BE2C (cell line): ENCODE results near the gene PPP4R3B.

Source experiments
- DNase-seq: peaks from one replicate; pipeline ENCODE4 v3.0.0-alpha.2; 2020
- H3K27me3 ChIP-seq: fragments of 250-450 bp; sonication (Bioruptor Pico); 2 replicates; pipeline ENCODE4 v1.5.1; 2020; ENCODE audit warnings: mild to moderate bottlenecking
- H3K36me3 ChIP-seq: fragments of 250-450 bp; sonication (Bioruptor Pico); 2 replicates; pipeline ENCODE4 v1.5.1; 2020; ENCODE audit warnings: mild to moderate bottlenecking
- H3K4me1 ChIP-seq: fragments of 250-450 bp; sonication (Bioruptor Pico); 2 replicates; pipeline ENCODE4 v1.5.1; 2020
- H3K4me3 ChIP-seq: 2 replicates; pipeline ENCODE4 v1.5.1; 2011; ENCODE audit warnings: low read depth, low read length
- H3K9me3 ChIP-seq: fragments of 250-450 bp; sonication (Bioruptor Pico); 2 replicates; pipeline ENCODE4 v1.5.1; 2020
- CTCF ChIP-seq: IDR thresholded peaks from 2 replicates; pipeline ENCODE4 v1.5.1; 2012; ENCODE audit warnings: mild to moderate bottlenecking, low read depth, low read length

The PPP4R3B gene

GRCh38 chr2:55511508-55512124 is 105.8 kb downstream of the PPP4R3B start:
- H3K9me3 ChIP-seq = no peaks in the 10 kb centered on the region
- TF ChIP-seq CTCF = peak; percentile 60
- DNase-seq = peak; percentile 15

DNA sequence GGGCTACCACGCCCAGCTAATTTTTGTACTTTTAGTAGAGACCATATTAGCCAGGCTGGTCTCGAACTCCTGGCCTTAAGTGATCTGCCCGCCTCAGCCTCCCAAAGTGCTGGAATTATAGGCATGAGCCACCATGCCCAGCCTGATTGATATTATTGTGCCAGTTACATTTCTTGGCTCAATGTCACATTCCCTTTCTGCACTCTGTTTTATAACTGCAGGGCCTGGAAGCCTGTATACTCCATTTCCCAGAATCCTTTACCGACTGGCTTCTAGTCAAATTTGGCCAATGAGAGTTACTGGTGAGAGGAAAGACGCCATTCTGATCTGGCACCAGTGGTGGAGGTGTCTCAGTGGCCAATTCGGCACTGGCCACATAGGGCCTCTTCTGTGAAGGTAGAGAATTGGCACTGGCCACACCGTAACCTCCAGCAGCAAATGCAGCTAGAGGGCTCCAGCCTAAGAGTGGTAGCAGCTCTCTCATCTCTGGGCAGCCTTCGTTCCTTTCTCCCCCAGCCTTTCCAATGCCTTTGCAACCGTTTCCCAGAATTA is 114.8 kb downstream of the PPP4R3B start:
- no peak overlapping the region for H3K4me3 ChIP-seq
- no peaks in the 10 kb centered on the region for H3K4me1 ChIP-seq

More at GRCh38 chr2:55511508-55512124, 105.8 kb downstream of the PPP4R3B start:
- H3K27me3 ChIP-seq = no peaks in the 10 kb centered on the region
- no peaks in the 10 kb centered on the region for H3K36me3 ChIP-seq
- no peaks in the 10 kb centered on the region for H3K4me1 ChIP-seq
- no peak overlapping the region for H3K4me3 ChIP-seq

GRCh38 chr2:55500025-55500424 is 117.4 kb downstream of the PPP4R3B start:
- H3K4me3 ChIP-seq = no peak overlapping the region
- no peak for DNase-seq

More for the DNA sequence above, 114.8 kb downstream of the PPP4R3B start:
- Histone ChIP-seq H3K9me3 (no peaks in the 10 kb centered on the region), H3K27me3 (no peaks in the 10 kb centered on the region), H3K36me3 (no peaks in the 10 kb centered on the region)
- DNase-seq = no peak
- no peak for TF ChIP-seq CTCF

DNA sequence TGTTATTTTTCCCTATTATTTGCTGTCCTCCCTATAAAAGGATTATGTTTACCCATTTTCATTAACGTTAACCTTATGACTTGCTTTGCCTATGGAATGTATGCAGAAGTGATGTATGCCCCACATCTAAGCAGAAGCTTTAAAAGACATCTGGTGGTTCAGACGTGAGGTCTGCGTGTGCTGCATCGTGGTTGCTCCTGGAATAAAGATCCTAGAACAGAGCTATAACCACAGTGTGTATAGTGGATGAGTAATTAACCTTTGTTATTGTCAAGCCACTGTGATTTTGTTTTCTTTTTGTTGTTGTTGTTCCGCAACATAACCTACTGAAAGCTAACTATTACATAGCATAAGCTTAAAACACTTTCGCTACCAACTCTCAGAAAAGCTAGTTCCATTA is 118.8 kb downstream of the PPP4R3B start:
- H3K4me3 ChIP-seq = no peak overlapping the region
- H3K27me3 ChIP-seq = no peaks in the 10 kb centered on the region
- no peak for TF ChIP-seq CTCF
- no peaks in the 10 kb centered on the region for H3K9me3 ChIP-seq
- H3K4me1 ChIP-seq = no peaks in the 10 kb centered on the region
- H3K36me3 ChIP-seq = no peaks in the 10 kb centered on the region
- DNase-seq = no peak

More at GRCh38 chr2:55500025-55500424, 117.4 kb downstream of the PPP4R3B start:
- Histone ChIP-seq H3K9me3 (no peaks in the 10 kb centered on the region), H3K36me3 (no peaks in the 10 kb centered on the region), H3K27me3 (no peaks in the 10 kb centered on the region), H3K4me1 (no peaks in the 10 kb centered on the region)
- no peak for TF ChIP-seq CTCF
